K562 (cell line): Measurements from ENCODE around the gene FXYD1. TPM values are rescaled to one million over a fixed set of nuclear protein-coding genes. Genes with fewer than 3 reads are reported as not detected.

Experiments
- BHLHE40 ChIP-seq: IDR thresholded peaks from 2 replicates; pipeline ENCODE4 v1.6.1; 2011; ENCODE audit warnings: low read length, improper control_type of control experiment
- CBFA2T3 ChIP-seq: fragments of 450-650 bp; IDR thresholded peaks from 2 replicates; pipeline ENCODE4 v1.6.1; 2017
- DIDO1 ChIP-seq: fragments of 450-650 bp; IDR thresholded peaks from 2 replicates; pipeline ENCODE4 v1.6.1; 2016; ENCODE audit warnings: low read depth, missing biosample characterization, missing genetic modification characterization
- EP400 ChIP-seq: fragments of 450-650 bp; IDR thresholded peaks from 2 replicates; pipeline ENCODE4 v1.6.1; 2017; ENCODE audit warnings: antibody characterized with exemption, mild to moderate bottlenecking, moderate library complexity
- ESRRA ChIP-seq: fragments of 450-650 bp; IDR thresholded peaks from 2 replicates; pipeline ENCODE4 v1.6.1; 2014; ENCODE audit warnings: low read depth, mild to moderate bottlenecking, moderate library complexity, borderline replicate concordance
- FOS ChIP-seq: IDR thresholded peaks from 3 replicates; pipeline ENCODE4 v1.6.1; 2011; ENCODE audit not compliant: insufficient read length; ENCODE audit errors: extremely low read depth
- FUS ChIP-seq: fragments of 200-400 bp; formaldehyde crosslinking; optimal IDR thresholded peaks from 2 replicates; pipeline ENCODE3; 2017; ENCODE audit warnings: low read depth, low read length
- MAFK ChIP-seq: IDR thresholded peaks from 2 replicates; pipeline ENCODE4 v1.6.1; 2011; ENCODE audit warnings: low read length, improper control_type of control experiment
- MIER1 ChIP-seq: fragments of 450-650 bp; IDR thresholded peaks from 2 replicates; pipeline ENCODE4 v1.6.1; 2016; ENCODE audit warnings: antibody characterized with exemption, mild to moderate bottlenecking, low read depth
- MTA1 ChIP-seq: fragments of 450-650 bp; IDR thresholded peaks from 2 replicates; pipeline ENCODE4 v1.6.1; 2017; ENCODE audit warnings: borderline replicate concordance
- NEUROD1 ChIP-seq: fragments of 150-350 bp; IDR thresholded peaks from 2 replicates; pipeline ENCODE4 v1.6.1; 2014; ENCODE audit warnings: borderline replicate concordance, low read length, low read depth; ENCODE audit not compliant: partially characterized antibody
- NFXL1 ChIP-seq: fragments of 450-650 bp; formaldehyde crosslinking; IDR thresholded peaks from 2 replicates; pipeline ENCODE4 v1.4.0; 2021; ENCODE audit warnings: mild to moderate bottlenecking
- NONO ChIP-seq, 2 experiments: fragments of 200-400 bp in 1 of 2; fragments of 450-650 bp in 1 of 2; formaldehyde crosslinking in 1 of 2; IDR thresholded peaks; 2 replicates each; pipeline ENCODE4 v1.6.1; 2017; ENCODE audit warnings: low read depth in 2 of 2, mild to moderate bottlenecking in 2 of 2, moderate library complexity in 2 of 2, low read length in 1 of 2
- PHF21A ChIP-seq: fragments of 450-650 bp; IDR thresholded peaks from 2 replicates; pipeline ENCODE4 v1.6.1; 2017; ENCODE audit warnings: low read depth, borderline replicate concordance
- RAD21 ChIP-seq, 2 experiments: fragments of 250-450 bp in 1 of 2; fragments of 450-650 bp in 1 of 2; sonication (Bioruptor Pico) in 1 of 2; formaldehyde crosslinking in 1 of 2; IDR thresholded peaks in 1 of 2; conservative IDR thresholded peaks in 1 of 2; 2 replicates each; pipeline versions ENCODE4 v1.4.0 to v1.8.0; 2020 to 2022; ENCODE audit warnings: mild to moderate bottlenecking in 2 of 2, moderate library complexity in 1 of 2
- RFX7 ChIP-seq: fragments of 250-450 bp; sonication (Bioruptor Pico); IDR thresholded peaks from 2 replicates; pipeline ENCODE4 v1.5.1; 2021; ENCODE audit warnings: mild to moderate bottlenecking
- SIRT6 ChIP-seq: IDR thresholded peaks from one replicate; pipeline ENCODE4 v1.6.1; 2012; ENCODE audit warnings: low read depth, mild to moderate bottlenecking, control low read depth, inconsistent platforms, low read length, moderate library complexity
- STAT5B ChIP-seq: fragments of 250-450 bp; sonication (Bioruptor Pico); IDR thresholded peaks from 2 replicates; pipeline ENCODE4 v1.8.0; 2021; ENCODE audit warnings: mild to moderate bottlenecking, inconsistent platforms
- XRCC5 ChIP-seq: fragments of 200-400 bp; formaldehyde crosslinking; IDR thresholded peaks from 2 replicates; pipeline ENCODE4 v1.6.1; 2017; ENCODE audit warnings: low read depth, mild to moderate bottlenecking, low read length
- YBX1 ChIP-seq: fragments of 450-650 bp; IDR thresholded peaks from 2 replicates; pipeline ENCODE4 v1.7.1; 2016; ENCODE audit warnings: mild to moderate bottlenecking
- ZBTB7A ChIP-seq: IDR thresholded peaks from 2 replicates; pipeline ENCODE4 v1.6.1; 2011; ENCODE audit warnings: low read depth, mild to moderate bottlenecking, low read length, moderate library complexity, borderline replicate concordance; ENCODE audit not compliant: control insufficient read depth
- ZFPM2 ChIP-seq: fragments of 250-450 bp; sonication (Bioruptor Pico); IDR thresholded peaks from 2 replicates; pipeline ENCODE4 v1.5.1; 2022; ENCODE audit warnings: mild to moderate bottlenecking
- ZNF217 ChIP-seq: sonication (generic); formaldehyde crosslinking; IDR thresholded peaks from 2 replicates; pipeline ENCODE4 v1.8.0; 2022; ENCODE audit warnings: mild to moderate bottlenecking, missing genetic modification reagents
- ZNF224 ChIP-seq: sonication (generic); formaldehyde crosslinking; IDR thresholded peaks from 2 replicates; pipeline ENCODE4 v1.8.0; 2022; ENCODE audit warnings: mild to moderate bottlenecking, missing genetic modification reagents
- ZNF263 ChIP-seq: sonication (generic); formaldehyde crosslinking; IDR thresholded peaks from 2 replicates; pipeline ENCODE4 v1.8.0; 2022; ENCODE audit warnings: mild to moderate bottlenecking, missing genetic modification reagents, borderline replicate concordance
- ZNF644 ChIP-seq: fragments of 200-800 bp; sonication (Bioruptor generic); IDR thresholded peaks from 2 replicates; pipeline ENCODE4 v1.6.1; 2016; ENCODE audit warnings: low read depth, missing genetic modification characterization, missing compliant biosample characterization
- ZNF696 ChIP-seq: fragments of 250-450 bp; sonication (Bioruptor Pico); conservative IDR thresholded peaks from 2 replicates; pipeline ENCODE4 v1.4.0; 2020; ENCODE audit warnings: mild to moderate bottlenecking, moderate library complexity
- ZNF764 ChIP-seq: fragments of 250-450 bp; sonication (Bioruptor Pico); IDR thresholded peaks from 2 replicates; pipeline ENCODE4 v1.4.0; 2020; ENCODE audit warnings: low read depth, mild to moderate bottlenecking, moderate library complexity
- polyA plus RNA-seq, 8 experiments: library from polyadenylated mRNA; depleted of rRNA in 4 of 8; stranded (reverse) in 5 of 8; unstranded in 3 of 8; fragments of >200 nt; fragmentation: Nextera tagmentation in 2 of 8; fragmentation: Illumina TruSeq in 1 of 8; extraction: Ambion mirVana in 2 of 8; extraction: Trizol in 1 of 8; gene quantifications; 2 replicates each; pipeline versions ENCODE4 v1.2.1 to v1.2.3, GENCODE V29; 2011 to 2014; ENCODE audit warnings: inconsistent platforms in 1 of 8, missing spikeins in 1 of 8
- total RNA-seq, 7 experiments: library from RNA; depleted of rRNA in 6 of 7; stranded (reverse); fragments of >200 nt in 6 of 7; fragmentation: Illumina TruSeq in 2 of 7; extraction: Trizol in 2 of 7; gene quantifications; 2 replicates each; pipeline versions ENCODE4 v1.2.1 to v1.2.3, GENCODE V29; 2011 to 2021; ENCODE audit warnings: low replicate concordance in 1 of 7
- TF ChIP-seq, protein P1 (sequence below): fragments of 450-650 bp; conservative IDR thresholded peaks from 2 replicates; pipeline ENCODE4 v1.6.1; 2016; ENCODE audit warnings: missing genetic modification characterization, low read depth, mild to moderate bottlenecking, control low read depth, missing compliant biosample characterization
- TF ChIP-seq, protein P2 (sequence below): IDR thresholded peaks from 2 replicates; pipeline ENCODE4 v1.6.1; 2014; ENCODE audit warnings: antibody characterized with exemption

Gene FXYD1
- total and polyA plus RNA-seq, 9 of the 15 experiments (the other 6 are each of a cell fraction or from before 2014, with no cell fraction given), result 0.40 to 3.2 (median 1.8) TPM; not detected in 3

DNA sequence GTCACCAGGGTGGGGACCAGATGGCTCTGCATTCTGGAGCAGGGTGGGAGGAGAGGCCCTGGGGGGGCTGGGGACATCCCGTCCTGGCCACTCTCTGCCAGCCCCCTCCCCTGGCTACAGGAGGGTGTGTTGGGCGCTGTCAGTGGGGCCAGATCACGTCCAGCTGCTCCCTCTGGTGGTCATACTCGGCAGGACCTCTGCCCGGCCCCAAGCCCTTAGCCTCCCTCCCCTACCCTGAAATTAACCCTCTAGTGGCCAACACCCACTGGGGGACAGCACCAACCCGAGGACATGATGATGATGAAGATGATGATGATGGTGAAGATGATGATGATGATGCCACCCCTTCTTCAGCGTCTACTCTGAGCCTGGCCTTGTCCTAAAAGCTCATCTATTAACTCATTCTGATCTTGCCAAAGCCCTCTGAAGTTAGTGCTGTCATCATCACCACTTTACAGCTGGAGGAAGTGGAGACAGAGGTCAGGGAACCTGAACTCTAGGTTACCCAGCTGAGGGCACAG lies 3.2 kb upstream of the FXYD1 start (continued):
- TF ChIP-seq RAD21 (CRISPR knock-in tag; conservative IDR thresholded peaks at IDR 0.05 in 1 of 2, IDR thresholded peaks at IDR 0.05 in 1 of 2), result peak; percentile 66 to 85
- no peak for TF ChIP-seq STAT5B (CRISPR knock-in tag)
- no peak for TF ChIP-seq PHF21A
- TF ChIP-seq ZNF224 (CRISPR knock-in tag), result no peak
- no peak for TF ChIP-seq BHLHE40
- TF ChIP-seq DIDO1 (tag), result no peak
- TF ChIP-seq YBX1, result no peak
- TF ChIP-seq, protein P1, sequence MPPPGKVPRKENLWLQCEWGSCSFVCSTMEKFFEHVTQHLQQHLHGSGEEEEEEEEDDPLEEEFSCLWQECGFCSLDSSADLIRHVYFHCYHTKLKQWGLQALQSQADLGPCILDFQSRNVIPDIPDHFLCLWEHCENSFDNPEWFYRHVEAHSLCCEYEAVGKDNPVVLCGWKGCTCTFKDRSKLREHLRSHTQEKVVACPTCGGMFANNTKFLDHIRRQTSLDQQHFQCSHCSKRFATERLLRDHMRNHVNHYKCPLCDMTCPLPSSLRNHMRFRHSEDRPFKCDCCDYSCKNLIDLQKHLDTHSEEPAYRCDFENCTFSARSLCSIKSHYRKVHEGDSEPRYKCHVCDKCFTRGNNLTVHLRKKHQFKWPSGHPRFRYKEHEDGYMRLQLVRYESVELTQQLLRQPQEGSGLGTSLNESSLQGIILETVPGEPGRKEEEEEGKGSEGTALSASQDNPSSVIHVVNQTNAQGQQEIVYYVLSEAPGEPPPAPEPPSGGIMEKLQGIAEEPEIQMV (tag), result no peak
- no peak for TF ChIP-seq FOS
- no peak for TF ChIP-seq FUS
- TF ChIP-seq ZNF263, result no peak
- no peak for TF ChIP-seq NONO (IDR thresholded peaks at IDR 0.05; ENCODE audit: low read depth in 2 of 2, low read length in 1 of 2)
- no peak for TF ChIP-seq ZFPM2 (CRISPR knock-in tag)
- no peak for TF ChIP-seq RFX7
- TF ChIP-seq NEUROD1, result peak; percentile 17
- no peak for TF ChIP-seq ZNF764
- no peak for TF ChIP-seq SIRT6
- no peak for TF ChIP-seq ZNF644 (tag)
- no peak for TF ChIP-seq ZNF217 (CRISPR knock-in tag)
- TF ChIP-seq NFXL1 (CRISPR knock-in tag), result no peak
- TF ChIP-seq MAFK, result no peak
- no peak for TF ChIP-seq ZNF696 (CRISPR knock-in tag)
- TF ChIP-seq, protein P2, sequence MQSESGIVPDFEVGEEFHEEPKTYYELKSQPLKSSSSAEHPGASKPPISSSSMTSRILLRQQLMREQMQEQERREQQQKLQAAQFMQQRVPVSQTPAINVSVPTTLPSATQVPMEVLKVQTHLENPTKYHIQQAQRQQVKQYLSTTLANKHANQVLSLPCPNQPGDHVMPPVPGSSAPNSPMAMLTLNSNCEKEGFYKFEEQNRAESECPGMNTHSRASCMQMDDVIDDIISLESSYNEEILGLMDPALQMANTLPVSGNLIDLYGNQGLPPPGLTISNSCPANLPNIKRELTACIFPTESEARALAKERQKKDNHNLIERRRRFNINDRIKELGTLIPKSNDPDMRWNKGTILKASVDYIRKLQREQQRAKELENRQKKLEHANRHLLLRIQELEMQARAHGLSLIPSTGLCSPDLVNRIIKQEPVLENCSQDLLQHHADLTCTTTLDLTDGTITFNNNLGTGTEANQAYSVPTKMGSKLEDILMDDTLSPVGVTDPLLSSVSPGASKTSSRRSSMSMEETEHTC, result no peak
- no peak; the same call in 1 of the 2 replicates for TF ChIP-seq EP400
- TF ChIP-seq MIER1, result 0 out of 2 replicates have a peak, but pooled peaks have one; percentile 36
- TF ChIP-seq ESRRA, result peak; percentile 37; the same call in 1 of the 2 replicates
- peak; percentile 47 for TF ChIP-seq ZBTB7A
- TF ChIP-seq MTA1, result peak; percentile 85
- TF ChIP-seq CBFA2T3, result peak; percentile 10; the same call in 1 of the 2 replicates
- TF ChIP-seq XRCC5, result peak; percentile 94; the same call in 1 of the 2 replicates
